OCI-LY3 (cell line): ENCODE data around the gene MED13L.

Source experiments
- H2AFZ ChIP-seq: fragments of 200-600, 300-600 bp; shearing (Covaris generic); 2 replicates; pipeline ENCODE4 v1.6.0; 2014; ENCODE audit warnings: antibody characterized with exemption, low read depth, low read length
- H3K27ac ChIP-seq: fragments of 200-600, 300-600 bp; sonication (generic); 2 replicates; pipeline ENCODE4 v1.5.1; 2014; ENCODE audit warnings: mild to moderate bottlenecking, low read length, moderate library complexity, mixed read lengths
- H3K27me3 ChIP-seq: fragments of 200-600, 300-600 bp; sonication (generic); 2 replicates; pipeline ENCODE4 v1.6.1; 2014; ENCODE audit warnings: low read depth, low read length, mixed read lengths
- H3K36me3 ChIP-seq: fragments of 200-600, 300-600 bp; sonication (generic); replicated peaks from 2 replicates; pipeline ENCODE3; 2014; ENCODE audit warnings: low read depth, low read length, mixed read lengths
- H3K4me1 ChIP-seq: fragments of 300-600, 200-600 bp; sonication (generic); 2 replicates; pipeline ENCODE4 v1.6.1; 2014; ENCODE audit warnings: low read length, mixed read lengths
- H3K4me2 ChIP-seq: fragments of 200-600, 300-600 bp; sonication (generic); 2 replicates; pipeline ENCODE4 v1.6.1; 2014; ENCODE audit warnings: low read length, mixed read lengths
- H3K4me3 ChIP-seq: fragments of 300-600, 200-600 bp; sonication (generic); 2 replicates; pipeline ENCODE4 v1.5.1; 2014; ENCODE audit warnings: antibody characterized with exemption, mild to moderate bottlenecking, low read length, moderate library complexity
- H3K79me2 ChIP-seq: fragments of 300-600, 200-600 bp; shearing (Covaris generic); 2 replicates; pipeline ENCODE4 v1.6.1; 2014; ENCODE audit warnings: mild to moderate bottlenecking, low read length, mixed read lengths
- H3K9ac ChIP-seq: fragments of 300-600, 200-600 bp; shearing (Covaris generic); 2 replicates; pipeline ENCODE4 v1.6.0; 2014; ENCODE audit warnings: mild to moderate bottlenecking, low read length, moderate library complexity
- H3K9me3 ChIP-seq: fragments of 200-600, 300-600 bp; shearing (Covaris generic); 2 replicates; pipeline ENCODE4 v1.6.1; 2014; ENCODE audit warnings: low read length, mixed read lengths; ENCODE audit not compliant: insufficient read depth
- H4K20me1 ChIP-seq: fragments of 200-600, 300-600 bp; sonication (generic); 2 replicates; pipeline ENCODE4 v1.6.1; 2016; ENCODE audit warnings: low read length, mixed read lengths; ENCODE audit not compliant: insufficient read depth
- CTCF ChIP-seq: fragments of 200-600, 300-600 bp; sonication (generic); IDR thresholded peaks from 2 replicates; pipeline ENCODE4 v1.5.1; 2014; ENCODE audit warnings: antibody characterized with exemption, low read length, low read depth
- EZH2phosphoT487 ChIP-seq: fragments of 200-600 bp; shearing (Covaris generic); IDR thresholded peaks from 2 replicates; pipeline ENCODE4 v1.6.1; 2018; ENCODE audit warnings: antibody characterized with exemption, mixed run types, low read depth

The MED13L gene

DNA sequence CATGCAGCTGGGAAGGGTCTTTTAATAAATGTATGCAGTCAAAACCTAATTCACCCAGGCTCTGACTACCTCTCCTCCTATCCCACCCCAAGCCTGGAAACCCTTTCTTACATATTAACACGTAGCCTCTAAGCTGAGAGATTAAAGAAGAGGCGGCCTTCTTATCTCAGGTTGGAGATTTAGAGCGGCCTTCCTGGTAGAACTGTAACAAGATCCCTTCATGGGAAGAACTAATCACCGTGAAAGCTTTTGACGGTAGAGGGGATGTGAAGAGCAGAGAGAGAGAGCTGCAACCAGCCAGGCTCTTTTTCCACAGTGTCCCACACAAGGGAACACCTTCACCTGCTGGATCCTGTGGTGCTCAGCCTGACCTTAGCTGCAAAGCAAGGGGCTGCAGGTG is 367.4 kb downstream of the MED13L start:
- no peaks in the 10 kb centered on the region for H3K36me3 ChIP-seq

More for the DNA sequence above, 367.4 kb downstream of the MED13L start:
- Histone ChIP-seq H3K9me3 (no peaks in the 10 kb centered on the region), H3K9ac (no peak overlapping the region), H3K27me3 (peaks cover 4% of the 10 kb centered on the region; the same call in 1 of the 2 replicates), H3K4me3 (no peak overlapping the region), H3K4me2 (no peak overlapping the region), H3K4me1 (no peaks in the 10 kb centered on the region), H4K20me1 (no peaks in the 10 kb centered on the region), H2AFZ (no peak overlapping the region), H3K79me2 (no peaks in the 10 kb centered on the region), H3K27ac (no peak overlapping the region)
- TF ChIP-seq EZH2phosphoT487 (no peak), CTCF (no peak)
